Neural cell (in vitro differentiated cells): Measurements from ENCODE around the gene MT1H. TPM values are rescaled to one million over a fixed set of nuclear protein-coding genes. Genes with fewer than 3 reads are reported as not detected.

Experiments
- H2AFZ ChIP-seq: fragments of 200-600, 300-800 bp; sonication (generic), shearing (Covaris generic); 2 replicates; pipeline ENCODE4 v1.6.0; 2014; ENCODE audit warnings: low read depth, mild to moderate bottlenecking, antibody characterized with exemption, low read length, moderate library complexity
- H3F3A ChIP-seq: fragments of 200-600 bp; shearing (Covaris generic); 2 replicates; pipeline ENCODE4 v1.6.1; 2016; ENCODE audit warnings: mild to moderate bottlenecking, moderate library complexity, mixed read lengths, antibody characterized with exemption, low read length; ENCODE audit not compliant: insufficient read depth, poor library complexity, severe bottlenecking
- H3K27ac ChIP-seq: fragments of 200-600, 300-800 bp; sonication (generic), shearing (Covaris generic); 2 replicates; pipeline ENCODE4 v1.5.1; 2014; ENCODE audit warnings: mild to moderate bottlenecking, low read length, moderate library complexity
- H3K27me3 ChIP-seq: fragments of 300-800, 200-600 bp; sonication (generic), shearing (Covaris generic); 2 replicates; pipeline ENCODE4 v1.6.0; 2014; ENCODE audit warnings: mild to moderate bottlenecking, low read depth, low read length, moderate library complexity; ENCODE audit not compliant: insufficient read depth
- H3K36me3 ChIP-seq: fragments of 300-800, 200-600 bp; sonication (generic), shearing (Covaris generic); 2 replicates; pipeline ENCODE4 v1.5.1; 2014; ENCODE audit warnings: mild to moderate bottlenecking, antibody characterized with exemption, low read length, moderate library complexity; ENCODE audit not compliant: insufficient read depth
- H3K4me2 ChIP-seq: fragments of 300-800, 200-600 bp; sonication (generic), shearing (Covaris generic); 2 replicates; pipeline ENCODE4 v1.6.0; 2014; ENCODE audit warnings: mild to moderate bottlenecking, low read length
- H3K4me3 ChIP-seq: fragments of 300-800, 200-600 bp; sonication (generic), shearing (Covaris generic); 2 replicates; pipeline ENCODE4 v1.5.1; 2014; ENCODE audit warnings: mild to moderate bottlenecking, low read length, moderate library complexity
- H3K79me2 ChIP-seq: fragments of 200-600 bp; shearing (Covaris generic); replicated peaks from 2 replicates; pipeline ENCODE4 v1.6.0; 2014; ENCODE audit warnings: mild to moderate bottlenecking, low read length, moderate library complexity; ENCODE audit not compliant: insufficient read depth
- H3K9ac ChIP-seq: fragments of 300-800, 200-600 bp; sonication (generic), shearing (Covaris generic); 2 replicates; pipeline ENCODE4 v1.6.1; 2016; ENCODE audit warnings: mild to moderate bottlenecking, low read length, mixed read lengths
- H3K9me2 ChIP-seq: fragments of 200-600 bp; shearing (Covaris generic); 2 replicates; pipeline ENCODE4 v1.6.1; 2016; ENCODE audit warnings: mild to moderate bottlenecking, low read length, mixed read lengths; ENCODE audit not compliant: insufficient read depth
- H3K9me3 ChIP-seq: fragments of 200-600, 300-800 bp; sonication (generic), shearing (Covaris generic); 2 replicates; pipeline ENCODE4 v1.6.1; 2016; ENCODE audit warnings: mild to moderate bottlenecking, mixed run types, low read length, moderate library complexity, mixed read lengths
- H4K20me1 ChIP-seq: fragments of 200-600 bp; shearing (Covaris generic); 2 replicates; pipeline ENCODE4 v1.6.1; 2016; ENCODE audit warnings: mild to moderate bottlenecking, mixed run types; ENCODE audit not compliant: insufficient read depth
- EP300 ChIP-seq: fragments of 450-650 bp; conservative IDR thresholded peaks from 2 replicates; pipeline ENCODE4 v1.6.1; 2014; ENCODE audit warnings: antibody characterized with exemption, mild to moderate bottlenecking, moderate library complexity; ENCODE audit not compliant: poor library complexity, severe bottlenecking
- MXI1 ChIP-seq: fragments of 450-650 bp; conservative IDR thresholded peaks from 2 replicates; pipeline ENCODE4 v1.6.1; 2014; ENCODE audit warnings: antibody characterized with exemption, mild to moderate bottlenecking; ENCODE audit not compliant: poor library complexity, severe bottlenecking
- POLR2AphosphoS5 ChIP-seq: IDR thresholded peaks from 2 replicates; pipeline ENCODE4 v1.6.1; 2012
- RAD21 ChIP-seq: fragments of 450-650 bp; conservative IDR thresholded peaks from 2 replicates; pipeline ENCODE4 v1.6.1; 2014; ENCODE audit warnings: antibody characterized with exemption, mild to moderate bottlenecking, moderate library complexity
- SMC3 ChIP-seq: fragments of 450-650 bp; conservative IDR thresholded peaks from 2 replicates; pipeline ENCODE4 v1.6.1; 2014; ENCODE audit warnings: antibody characterized with exemption, mild to moderate bottlenecking, moderate library complexity; ENCODE audit not compliant: poor library complexity
- TAF1 ChIP-seq: IDR thresholded peaks from 2 replicates; pipeline ENCODE4 v1.6.1; 2012; ENCODE audit warnings: low read depth
- polyA plus RNA-seq: library from polyadenylated mRNA; depleted of rRNA; stranded (reverse); fragments of >200 nt; gene quantifications from 2 replicates; pipeline ENCODE4 v1.2.3, GENCODE V29; 2014
- TF ChIP-seq, protein P1 (sequence below): IDR thresholded peaks from 2 replicates; pipeline ENCODE4 v1.6.1; 2012; ENCODE audit warnings: borderline replicate concordance
- TF ChIP-seq, protein P2 (sequence below): fragments of 450-650 bp; IDR thresholded peaks from 2 replicates; pipeline ENCODE4 v1.5.1; 2014; ENCODE audit warnings: antibody characterized with exemption, mild to moderate bottlenecking, moderate library complexity; ENCODE audit not compliant: poor library complexity, severe bottlenecking

MT1H gene
- polyA plus RNA-seq, 1 donor from 2014 or later: not detected

DNA sequence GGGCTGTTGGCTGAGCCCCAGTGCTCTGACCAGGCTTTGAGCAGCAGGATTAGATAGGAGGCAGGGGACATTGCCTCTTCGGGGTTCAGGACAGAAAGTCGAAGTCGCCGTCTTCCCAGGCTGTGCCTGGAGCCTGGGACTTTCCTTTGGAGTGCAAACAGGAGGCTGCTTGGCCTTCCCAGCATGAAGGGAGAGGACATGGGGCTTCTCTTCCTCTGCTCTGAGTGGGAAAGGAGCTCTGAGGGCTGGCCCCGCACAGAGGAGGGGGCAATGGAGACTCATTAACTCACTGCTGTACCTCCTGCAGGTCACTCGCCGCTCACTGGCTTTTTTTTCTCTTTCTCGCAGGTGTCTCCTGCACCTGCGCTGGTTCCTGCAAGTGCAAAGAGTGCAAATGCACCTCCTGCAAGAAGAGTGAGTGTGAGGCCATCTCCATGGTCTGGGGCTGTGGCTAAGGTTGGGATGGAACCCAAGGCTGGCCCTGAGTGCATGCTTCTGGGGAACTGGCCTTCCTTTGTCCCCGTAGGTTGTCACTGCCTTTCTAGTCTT is 11.2 kb upstream of the MT1H start:
- Histone ChIP-seq H3K9ac (peak overlapping the region; percentile 38), H3K27ac (no peak overlapping the region), H3K79me2 (no peaks in the 10 kb centered on the region), H3K36me3 (no peaks in the 10 kb centered on the region), H3K4me3 (peak overlapping the region; percentile 71), H3K9me3 (no peaks in the 10 kb centered on the region), H3F3A (no peaks in the 10 kb centered on the region), H3K9me2 (no peaks in the 10 kb centered on the region), H2AFZ (no peak overlapping the region), H4K20me1 (no peaks in the 10 kb centered on the region), H3K4me2 (peak overlapping the region; percentile 48), H3K27me3 (peaks cover 74% of the 10 kb centered on the region)
- TF ChIP-seq, protein P1, sequence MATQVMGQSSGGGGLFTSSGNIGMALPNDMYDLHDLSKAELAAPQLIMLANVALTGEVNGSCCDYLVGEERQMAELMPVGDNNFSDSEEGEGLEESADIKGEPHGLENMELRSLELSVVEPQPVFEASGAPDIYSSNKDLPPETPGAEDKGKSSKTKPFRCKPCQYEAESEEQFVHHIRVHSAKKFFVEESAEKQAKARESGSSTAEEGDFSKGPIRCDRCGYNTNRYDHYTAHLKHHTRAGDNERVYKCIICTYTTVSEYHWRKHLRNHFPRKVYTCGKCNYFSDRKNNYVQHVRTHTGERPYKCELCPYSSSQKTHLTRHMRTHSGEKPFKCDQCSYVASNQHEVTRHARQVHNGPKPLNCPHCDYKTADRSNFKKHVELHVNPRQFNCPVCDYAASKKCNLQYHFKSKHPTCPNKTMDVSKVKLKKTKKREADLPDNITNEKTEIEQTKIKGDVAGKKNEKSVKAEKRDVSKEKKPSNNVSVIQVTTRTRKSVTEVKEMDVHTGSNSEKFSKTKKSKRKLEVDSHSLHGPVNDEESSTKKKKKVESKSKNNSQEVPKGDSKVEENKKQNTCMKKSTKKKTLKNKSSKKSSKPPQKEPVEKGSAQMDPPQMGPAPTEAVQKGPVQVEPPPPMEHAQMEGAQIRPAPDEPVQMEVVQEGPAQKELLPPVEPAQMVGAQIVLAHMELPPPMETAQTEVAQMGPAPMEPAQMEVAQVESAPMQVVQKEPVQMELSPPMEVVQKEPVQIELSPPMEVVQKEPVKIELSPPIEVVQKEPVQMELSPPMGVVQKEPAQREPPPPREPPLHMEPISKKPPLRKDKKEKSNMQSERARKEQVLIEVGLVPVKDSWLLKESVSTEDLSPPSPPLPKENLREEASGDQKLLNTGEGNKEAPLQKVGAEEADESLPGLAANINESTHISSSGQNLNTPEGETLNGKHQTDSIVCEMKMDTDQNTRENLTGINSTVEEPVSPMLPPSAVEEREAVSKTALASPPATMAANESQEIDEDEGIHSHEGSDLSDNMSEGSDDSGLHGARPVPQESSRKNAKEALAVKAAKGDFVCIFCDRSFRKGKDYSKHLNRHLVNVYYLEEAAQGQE: no peak
- TF ChIP-seq RAD21: no peak
- TF ChIP-seq POLR2AphosphoS5: no peak
- TF ChIP-seq, protein P2, sequence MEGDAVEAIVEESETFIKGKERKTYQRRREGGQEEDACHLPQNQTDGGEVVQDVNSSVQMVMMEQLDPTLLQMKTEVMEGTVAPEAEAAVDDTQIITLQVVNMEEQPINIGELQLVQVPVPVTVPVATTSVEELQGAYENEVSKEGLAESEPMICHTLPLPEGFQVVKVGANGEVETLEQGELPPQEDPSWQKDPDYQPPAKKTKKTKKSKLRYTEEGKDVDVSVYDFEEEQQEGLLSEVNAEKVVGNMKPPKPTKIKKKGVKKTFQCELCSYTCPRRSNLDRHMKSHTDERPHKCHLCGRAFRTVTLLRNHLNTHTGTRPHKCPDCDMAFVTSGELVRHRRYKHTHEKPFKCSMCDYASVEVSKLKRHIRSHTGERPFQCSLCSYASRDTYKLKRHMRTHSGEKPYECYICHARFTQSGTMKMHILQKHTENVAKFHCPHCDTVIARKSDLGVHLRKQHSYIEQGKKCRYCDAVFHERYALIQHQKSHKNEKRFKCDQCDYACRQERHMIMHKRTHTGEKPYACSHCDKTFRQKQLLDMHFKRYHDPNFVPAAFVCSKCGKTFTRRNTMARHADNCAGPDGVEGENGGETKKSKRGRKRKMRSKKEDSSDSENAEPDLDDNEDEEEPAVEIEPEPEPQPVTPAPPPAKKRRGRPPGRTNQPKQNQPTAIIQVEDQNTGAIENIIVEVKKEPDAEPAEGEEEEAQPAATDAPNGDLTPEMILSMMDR: no peak

DNA sequence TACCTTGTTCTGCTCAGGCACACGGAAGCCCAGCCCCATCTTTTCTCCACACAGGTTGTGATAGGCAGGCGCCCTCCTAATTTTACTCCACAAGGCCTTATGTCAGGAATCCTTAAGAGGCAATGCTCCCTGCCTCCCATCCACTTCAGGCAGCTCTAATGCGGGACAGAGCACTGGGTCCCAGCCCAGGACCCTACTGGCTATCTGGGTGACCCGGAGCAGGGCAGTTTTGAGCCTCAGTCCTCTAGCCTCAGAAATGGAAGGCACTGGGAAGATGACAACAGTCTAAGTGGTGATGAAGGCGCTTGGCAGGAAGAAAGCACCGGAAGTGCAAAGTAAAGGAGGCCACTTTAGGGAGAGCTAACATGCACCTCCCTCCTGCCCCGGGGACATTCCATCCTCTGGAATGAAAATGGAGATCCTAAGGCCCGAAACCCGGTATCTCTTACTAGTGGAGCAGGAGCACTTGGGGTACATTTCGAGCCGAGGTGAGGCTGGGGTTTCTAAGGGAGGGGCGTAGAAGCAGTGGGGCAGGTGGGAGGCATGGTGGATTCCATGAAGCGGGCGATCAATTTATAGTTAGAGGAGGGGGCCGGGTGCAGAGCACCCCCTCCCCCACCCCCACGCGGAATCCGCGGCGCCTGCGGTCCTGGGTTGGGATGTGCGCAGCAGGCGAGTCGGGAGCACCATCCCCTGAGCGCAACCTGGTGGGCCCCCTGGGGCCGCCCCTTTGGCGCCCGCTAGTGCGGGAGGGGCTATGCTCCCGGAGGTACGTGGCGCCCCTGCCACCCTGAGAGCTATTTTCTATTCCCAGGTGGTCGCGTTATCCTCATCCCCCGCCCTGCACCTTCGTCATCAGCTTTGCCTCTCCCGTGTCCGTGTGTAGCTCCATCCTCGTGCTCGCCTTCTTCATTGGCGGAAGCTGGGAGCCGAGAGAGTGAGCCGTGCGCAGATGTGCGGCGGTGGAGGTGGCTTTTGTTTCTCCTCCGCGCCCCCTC is 7.0 kb upstream of the MT1H start:
- H3K27ac ChIP-seq: no peak overlapping the region
- H3K27me3 ChIP-seq: peaks cover 100% of the 10 kb centered on the region
- H3K9me2 ChIP-seq: no peaks in the 10 kb centered on the region
- H2AFZ ChIP-seq: peak overlapping the region; percentile 13
- H3K9me3 ChIP-seq: no peaks in the 10 kb centered on the region
- H3F3A ChIP-seq: no peaks in the 10 kb centered on the region
- no peaks in the 10 kb centered on the region for H4K20me1 ChIP-seq
- no peaks in the 10 kb centered on the region for H3K36me3 ChIP-seq
- peak overlapping the region; percentile 48 for H3K4me2 ChIP-seq
- H3K4me3 ChIP-seq: peak overlapping the region; percentile 68
- H3K9ac ChIP-seq: peak overlapping the region; percentile 48
- no peaks in the 10 kb centered on the region for H3K79me2 ChIP-seq
- TF ChIP-seq TAF1 (no peak), POLR2AphosphoS5 (peak; percentile 28), MXI1 (peak; percentile 35)

DNA sequence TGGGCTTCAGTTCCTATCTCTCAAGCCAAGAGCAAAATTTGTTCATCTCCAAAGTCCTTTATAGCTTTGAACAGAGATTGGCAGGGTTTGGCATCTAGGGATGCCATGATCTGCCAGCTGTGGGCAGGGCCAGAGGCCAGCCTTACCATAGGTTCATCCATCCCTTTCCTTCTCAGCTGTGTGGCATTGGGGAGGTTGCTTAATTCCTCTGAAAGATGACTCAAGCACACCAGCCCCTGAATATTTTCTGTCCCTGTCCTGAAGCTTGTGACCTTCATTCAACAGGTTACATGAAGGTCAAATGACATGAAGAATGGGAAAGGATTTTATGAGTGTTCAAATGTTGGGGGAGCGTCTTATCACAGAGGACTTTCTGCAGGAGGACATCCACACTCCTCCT is 5.1 kb upstream of the MT1H start:
- no peak overlapping the region for H3K27ac ChIP-seq
- TF ChIP-seq, protein P2: no peak
- TF ChIP-seq EP300 (no peak), TAF1 (no peak), SMC3 (no peak), MXI1 (no peak), POLR2AphosphoS5 (no peak), RAD21 (no peak)
- TF ChIP-seq, protein P1: no peak

More for the DNA sequence above, 5.1 kb upstream of the MT1H start:
- Histone ChIP-seq H3K9me3 (no peaks in the 10 kb centered on the region), H2AFZ (no peak overlapping the region), H3K9ac (no peak overlapping the region), H3K9me2 (no peaks in the 10 kb centered on the region), H3K27me3 (peaks cover 100% of the 10 kb centered on the region), H4K20me1 (no peaks in the 10 kb centered on the region), H3K36me3 (no peaks in the 10 kb centered on the region), H3K4me2 (no peak overlapping the region), H3F3A (no peaks in the 10 kb centered on the region), H3K4me3 (no peak overlapping the region), H3K79me2 (no peaks in the 10 kb centered on the region)
